Measurements from ENCODE around the gene RNF41.

The RNF41 gene

GRCh38 chr12:56186957-56187356 is 34.8 kb downstream of the RNF41 start:
- H3K4me3 ChIP-seq (ENCODE audit: control insufficient read depth, low read depth, low read length), result no peak overlapping the region
- TF ChIP-seq CTCF (IDR thresholded peaks at IDR 0.05; ENCODE audit: control insufficient read depth, insufficient read depth, low read depth, low read length, missing control alignments), result no peak
- no peak for DNase-seq (ENCODE audit: low read depth)

GRCh38 chr12:56178347-56178746 is 43.4 kb downstream of the RNF41 start:
- DNase-seq (ENCODE audit: low read depth), result no peak
- no peak overlapping the region for H3K4me3 ChIP-seq (ENCODE audit: control insufficient read depth, low read depth, low read length)
- no peak for TF ChIP-seq CTCF (IDR thresholded peaks at IDR 0.05; ENCODE audit: control insufficient read depth, insufficient read depth, low read depth, low read length, missing control alignments)

- DNase-seq (ENCODE audit: low read depth), result no peak
- no peak for TF ChIP-seq CTCF (IDR thresholded peaks at IDR 0.05; ENCODE audit: control insufficient read depth, insufficient read depth, low read depth, low read length, missing control alignments)
- H3K4me3 ChIP-seq (ENCODE audit: control insufficient read depth, low read depth, low read length), result no peak overlapping the region
Observed at GRCh38 chr12:56172839-56173238, 48.9 kb downstream of the RNF41 start.

- no peak for TF ChIP-seq CTCF (IDR thresholded peaks at IDR 0.05; ENCODE audit: control insufficient read depth, insufficient read depth, low read depth, low read length, missing control alignments)
Observed at GRCh38 chr12:56169229-56169759, 52.4 kb downstream of the RNF41 start.

GRCh38 chr12:56165369-56165768 is 56.4 kb downstream of the RNF41 start:
- no peak for TF ChIP-seq CTCF (IDR thresholded peaks at IDR 0.05; ENCODE audit: control insufficient read depth, insufficient read depth, low read depth, low read length, missing control alignments)
- no peak overlapping the region for H3K4me3 ChIP-seq (ENCODE audit: control insufficient read depth, low read depth, low read length)
- no peak for DNase-seq (ENCODE audit: low read depth)

More at GRCh38 chr12:56169229-56169759, 52.4 kb downstream of the RNF41 start:
- H3K4me3 ChIP-seq (ENCODE audit: control insufficient read depth, low read depth, low read length), result no peak overlapping the region
- no peak for DNase-seq (ENCODE audit: low read depth)

- H3K4me3 ChIP-seq (ENCODE audit: control insufficient read depth, low read depth, low read length), result no peak overlapping the region
- DNase-seq (ENCODE audit: low read depth), result no peak
- TF ChIP-seq CTCF (IDR thresholded peaks at IDR 0.05; ENCODE audit: control insufficient read depth, insufficient read depth, low read depth, low read length, missing control alignments), result no peak
Observed at GRCh38 chr12:56164345-56164729, 57.4 kb downstream of the RNF41 start.
